Activated CD4-positive, alpha-beta T cell treated with anti-CD3 and anti-CD28 coated beads, Interleukin-2, amount 10 ng/mL, durations not matched to agents 7 days and 5 days (primary cell): ENCODE measurements around the gene NAGS. TPM values are rescaled to one million over a fixed set of nuclear protein-coding genes. Genes with fewer than 3 reads are reported as not detected.

Experiments
- CTCF ChIA-PET: fragments of 350-600 bp; sonication (Branson Sonifier 250); formaldehyde crosslinking; loops from one replicate; lab custom pipeline; 2021; ENCODE audit warnings: antibody characterized with exemption; lab: Charles Lee
- POLR2A ChIA-PET: fragments of 350-600 bp; sonication (Branson Sonifier 250); formaldehyde crosslinking; loops from one replicate; lab custom pipeline; 2021; ENCODE audit warnings: antibody characterized with exemption; lab: Charles Lee
- DNase-seq: peaks from one replicate; pipeline ENCODE4 v3.0.0-alpha.2; 2020
- H3K27ac Mint-ChIP-seq: one replicate; pipeline ENCODE4 v1.8.0; 2021; ENCODE audit warnings: mild to moderate bottlenecking, moderate library complexity, mixed read lengths
- H3K27me3 Mint-ChIP-seq: one replicate; pipeline ENCODE4 v1.8.0; 2021; ENCODE audit warnings: mixed read lengths
- H3K36me3 Mint-ChIP-seq: one replicate; pipeline ENCODE4 v1.8.0; 2021; ENCODE audit warnings: low read depth, mixed read lengths
- H3K4me1 Mint-ChIP-seq: one replicate; pipeline ENCODE4 v1.8.0; 2021; ENCODE audit warnings: mixed read lengths
- H3K4me3 Mint-ChIP-seq: one replicate; pipeline ENCODE4 v1.8.0; 2021; ENCODE audit warnings: mild to moderate bottlenecking, moderate library complexity, mixed read lengths
- H3K9me3 Mint-ChIP-seq: one replicate; pipeline ENCODE4 v1.8.0; 2021; ENCODE audit warnings: mixed read lengths
- total RNA-seq, 2 experiments: library from RNA; stranded (reverse); gene quantifications; one replicate each; pipeline ENCODE4 v1.2.3, GENCODE V29; 2021

NAGS gene
- total RNA-seq, 2 experiments from 2014 or later = 0.75 to 0.79 TPM

DNA sequence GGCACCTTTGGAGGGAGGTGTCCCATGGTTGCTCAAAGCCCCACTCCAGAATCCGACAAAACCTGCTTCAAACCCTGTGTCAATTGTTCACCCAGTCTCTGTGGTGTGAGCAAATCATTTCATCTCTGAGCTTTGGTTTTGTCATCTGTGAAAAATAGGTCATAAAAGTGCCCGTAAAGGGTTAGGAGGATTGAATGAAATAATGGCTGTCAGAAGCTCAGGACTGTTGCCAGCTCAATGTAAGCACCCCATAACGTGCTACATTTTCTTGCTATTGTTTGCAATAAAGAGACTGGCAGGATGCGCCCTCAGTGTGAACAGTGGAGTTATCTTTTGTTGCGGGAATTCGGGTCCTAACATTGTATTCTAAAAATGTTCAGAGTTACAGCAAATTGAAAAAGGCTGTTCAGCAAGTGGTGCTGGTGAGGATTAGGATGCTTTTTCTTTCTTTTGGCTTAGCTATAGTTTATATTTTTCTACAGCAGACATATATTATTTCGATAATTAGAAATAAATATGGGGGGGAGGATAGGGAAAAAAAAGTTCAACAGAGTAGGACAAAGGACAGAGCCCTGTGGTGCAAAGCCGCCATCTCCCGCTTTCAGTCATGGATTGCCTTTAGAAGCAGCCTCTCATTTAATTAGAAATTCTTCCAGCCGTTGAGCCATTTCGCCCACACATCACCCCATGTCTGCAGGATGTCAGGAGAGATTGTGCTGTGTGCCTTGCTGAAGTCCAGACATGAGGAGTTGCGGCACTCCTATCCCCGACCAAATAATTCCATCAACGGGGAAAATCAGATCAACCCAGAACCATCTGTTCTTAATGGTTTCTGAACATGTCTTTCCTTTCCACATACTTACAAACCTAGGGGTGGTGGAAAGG is 29.8 kb upstream of the NAGS start:
- no peak for DNase-seq

DNA sequence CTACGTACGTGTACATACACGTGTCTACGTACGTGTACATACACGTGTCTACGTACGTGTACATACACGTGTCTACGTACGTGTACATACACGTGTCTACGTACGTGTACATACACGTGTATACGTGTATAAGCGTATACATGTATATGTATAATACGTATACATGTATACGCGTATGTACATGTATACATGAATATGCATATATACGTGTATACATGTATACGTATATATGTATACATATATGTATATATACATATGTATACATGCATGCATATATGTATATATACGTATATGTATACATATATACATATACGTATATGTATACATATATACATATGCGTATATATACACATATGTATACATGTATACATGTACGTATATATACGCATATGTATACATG is 28.5 kb upstream of the NAGS start:
- Mint-ChIP-seq H3K36me3 (no peaks in the 10 kb centered on the region), H3K4me1 (peaks cover 5% of the 10 kb centered on the region), H3K4me3 (no peak overlapping the region), H3K9me3 (no peaks in the 10 kb centered on the region), H3K27me3 (peaks cover 29% of the 10 kb centered on the region), H3K27ac (no peak overlapping the region)
- DNase-seq = no peak
- CTCF ChIA-PET = no interaction called here
- POLR2A ChIA-PET = no interaction called here

More for the DNA sequence above, 29.8 kb upstream of the NAGS start:
- no peaks in the 10 kb centered on the region for H3K36me3 Mint-ChIP-seq
- H3K4me3 Mint-ChIP-seq = no peak overlapping the region
- H3K9me3 Mint-ChIP-seq = no peaks in the 10 kb centered on the region
- ChIA-PET POLR2A (no interaction called here), CTCF (interaction anchor here (0.7 kb wide), 1 partner anchor 65 kb away, joined by 5 read pairs; no protein-coding TSS in a partner anchor)
- H3K4me1 Mint-ChIP-seq = peaks cover 5% of the 10 kb centered on the region
- H3K27me3 Mint-ChIP-seq = peaks cover 31% of the 10 kb centered on the region
- H3K27ac Mint-ChIP-seq = no peak overlapping the region

DNA sequence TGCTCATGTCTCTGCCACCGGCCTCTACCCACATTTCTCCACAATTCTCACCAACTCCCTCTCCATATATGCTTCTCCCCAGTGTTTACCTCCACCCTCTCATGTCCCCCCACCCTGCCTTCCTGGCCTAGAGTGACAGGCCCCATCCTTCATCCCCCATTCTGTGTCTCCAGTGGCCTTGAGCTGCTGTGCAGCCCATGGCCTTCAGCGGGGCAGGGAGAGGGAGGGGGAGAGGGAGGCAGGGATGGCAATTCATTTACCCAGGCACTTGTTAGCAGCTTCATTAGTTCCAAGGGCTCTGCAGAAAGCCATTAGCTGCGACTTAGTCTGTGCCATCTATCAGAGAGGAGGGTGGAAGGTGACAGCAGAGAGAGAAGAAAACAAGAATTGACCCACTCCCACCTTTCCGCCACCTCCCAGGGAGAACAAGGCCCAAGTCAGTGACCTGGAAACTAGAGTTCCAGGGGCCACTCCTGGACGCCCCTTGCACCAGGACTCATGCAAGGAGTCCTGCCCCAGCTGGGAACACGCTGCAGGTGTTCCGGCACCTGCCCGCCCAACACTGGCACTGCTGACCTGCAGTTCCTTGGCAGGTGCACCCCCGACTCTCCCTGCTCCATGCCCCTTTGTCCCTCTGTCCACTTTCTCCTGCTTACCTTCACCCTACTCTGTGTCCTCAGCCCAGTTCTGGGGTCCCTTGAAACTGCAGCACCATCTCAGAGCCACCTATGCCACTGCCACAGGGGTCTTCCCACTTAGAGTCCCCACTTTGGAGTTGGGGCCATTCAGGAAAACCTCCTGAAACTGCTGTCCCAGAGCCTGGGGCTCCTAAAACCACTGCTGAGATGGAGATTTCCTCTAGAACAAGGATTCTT is 27.2 kb upstream of the NAGS start:
- ChIA-PET POLR2A (no interaction called here), CTCF (no interaction called here)
- no peak for DNase-seq
- Mint-ChIP-seq H3K4me1 (no peaks in the 10 kb centered on the region), H3K4me3 (no peak overlapping the region), H3K27me3 (peaks cover 35% of the 10 kb centered on the region), H3K9me3 (no peaks in the 10 kb centered on the region), H3K27ac (no peak overlapping the region), H3K36me3 (no peaks in the 10 kb centered on the region)

GRCh38 chr17:43978078-43978477 is 26.3 kb upstream of the NAGS start:
- Mint-ChIP-seq H3K4me3 (no peak overlapping the region), H3K4me1 (no peaks in the 10 kb centered on the region), H3K27ac (no peak overlapping the region), H3K9me3 (no peaks in the 10 kb centered on the region), H3K27me3 (peaks cover 42% of the 10 kb centered on the region), H3K36me3 (no peaks in the 10 kb centered on the region)
- POLR2A ChIA-PET = no interaction called here
- no peak for DNase-seq
- CTCF ChIA-PET = no interaction called here

DNA sequence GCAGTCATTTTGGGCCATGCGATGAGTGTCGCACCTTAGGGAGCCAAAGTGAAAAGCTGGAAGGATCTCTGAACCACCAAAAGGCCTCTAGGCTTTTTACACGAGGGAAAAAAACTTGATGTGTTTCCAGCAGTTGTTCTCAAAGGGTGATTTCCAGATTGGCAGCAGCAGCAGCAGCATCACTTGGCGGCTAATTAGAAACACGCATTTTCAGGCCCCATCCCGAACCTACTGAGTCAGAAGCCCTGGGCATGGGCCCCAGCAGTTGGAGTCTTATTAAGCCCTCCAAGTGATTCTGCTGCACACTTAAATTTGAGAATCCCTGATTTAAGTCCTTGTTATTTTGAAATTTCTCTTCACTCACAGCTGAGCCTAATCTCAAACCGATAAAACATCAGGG is 25.4 kb upstream of the NAGS start:
- POLR2A ChIA-PET = no interaction called here
- H3K9me3 Mint-ChIP-seq = no peaks in the 10 kb centered on the region
- no peaks in the 10 kb centered on the region for H3K4me1 Mint-ChIP-seq
- H3K27ac Mint-ChIP-seq = no peak overlapping the region
- DNase-seq = no peak
- peaks cover 42% of the 10 kb centered on the region for H3K27me3 Mint-ChIP-seq
- CTCF ChIA-PET = interaction anchor here (0.7 kb wide), 1 partner anchor 33 kb away, joined by 4 read pairs; no protein-coding TSS in a partner anchor
- H3K36me3 Mint-ChIP-seq = no peaks in the 10 kb centered on the region
- no peak overlapping the region for H3K4me3 Mint-ChIP-seq

- ChIA-PET POLR2A (no interaction called here), CTCF (interaction anchor here (0.6 to 0.7 kb wide), 3 partner anchors 28 to 151 kb away, joined by 4 read pairs; no protein-coding TSS in a partner anchor)
- Mint-ChIP-seq H3K4me3 (no peak overlapping the region), H3K27me3 (peaks cover 47% of the 10 kb centered on the region), H3K9me3 (no peaks in the 10 kb centered on the region), H3K27ac (no peak overlapping the region), H3K4me1 (peaks cover 2% of the 10 kb centered on the region), H3K36me3 (no peaks in the 10 kb centered on the region)
- no peak for DNase-seq
These were observed 24.8 kb upstream of the NAGS start for GRCh38 chr17:43979671-43980070.

- no peaks in the 10 kb centered on the region for H3K9me3 Mint-ChIP-seq
- ChIA-PET CTCF (interaction anchor here (0.6 to 1.6 kb wide), 3 partner anchors 10 to 105 kb away, joined by 3 to 5 read pairs (median 5); no protein-coding TSS in a partner anchor), POLR2A (no interaction called here)
- H3K4me1 Mint-ChIP-seq = peaks cover 12% of the 10 kb centered on the region
- H3K36me3 Mint-ChIP-seq = no peaks in the 10 kb centered on the region
- peaks cover 54% of the 10 kb centered on the region for H3K27me3 Mint-ChIP-seq
- DNase-seq = no peak
- H3K4me3 Mint-ChIP-seq = no peak overlapping the region
- no peak overlapping the region for H3K27ac Mint-ChIP-seq
These were observed 22.3 kb upstream of the NAGS start for GRCh38 chr17:43982171-43982570.

- Mint-ChIP-seq H3K4me1 (peaks cover 14% of the 10 kb centered on the region), H3K36me3 (no peaks in the 10 kb centered on the region), H3K9me3 (no peaks in the 10 kb centered on the region), H3K4me3 (no peak overlapping the region), H3K27me3 (peaks cover 59% of the 10 kb centered on the region), H3K27ac (no peak overlapping the region)
- CTCF ChIA-PET = interaction anchor here (1.6 kb wide), 1 partner anchor 106 kb away, joined by 5 read pairs; no protein-coding TSS in a partner anchor
- POLR2A ChIA-PET = no interaction called here
- no peak for DNase-seq
These were observed 21.3 kb upstream of the NAGS start for GRCh38 chr17:43983196-43983514.

GRCh38 chr17:43983515-43984411 is 20.7 kb upstream of the NAGS start:
- Mint-ChIP-seq H3K4me3 (no peak overlapping the region), H3K9me3 (no peaks in the 10 kb centered on the region), H3K36me3 (no peaks in the 10 kb centered on the region), H3K4me1 (peaks cover 14% of the 10 kb centered on the region), H3K27me3 (peaks cover 55% of the 10 kb centered on the region), H3K27ac (no peak overlapping the region)
- CTCF ChIA-PET = interaction anchor here (0.9 to 1.6 kb wide), 2 partner anchors 12 to 106 kb away, joined by 3 to 5 read pairs; no protein-coding TSS in a partner anchor
- POLR2A ChIA-PET = no interaction called here
- DNase-seq = no peak

DNA sequence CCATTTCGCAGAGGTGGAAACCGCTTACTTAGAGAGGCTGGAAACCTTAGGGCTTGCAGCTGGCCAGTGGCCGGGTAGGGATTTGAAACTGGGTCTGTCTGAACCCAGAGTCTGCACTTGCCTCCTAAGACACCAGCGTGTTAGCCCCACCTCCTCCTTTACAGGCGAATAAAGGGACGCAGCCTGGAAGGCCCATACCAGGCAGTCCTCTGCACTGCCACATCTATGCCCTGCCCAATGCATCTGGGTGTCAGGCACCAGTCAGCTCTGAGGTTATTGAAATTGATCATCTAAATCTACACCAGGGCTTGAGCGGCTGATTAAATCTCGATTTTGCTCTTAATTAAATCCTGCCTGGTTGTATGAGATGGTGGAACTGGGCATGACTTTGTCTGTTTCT is 19.9 kb upstream of the NAGS start:
- no peak for DNase-seq
- Mint-ChIP-seq H3K9me3 (no peaks in the 10 kb centered on the region), H3K4me1 (peaks cover 14% of the 10 kb centered on the region), H3K36me3 (no peaks in the 10 kb centered on the region), H3K4me3 (no peak overlapping the region), H3K27ac (no peak overlapping the region), H3K27me3 (peaks cover 55% of the 10 kb centered on the region)
- CTCF ChIA-PET = no interaction called here
- POLR2A ChIA-PET = no interaction called here

- Mint-ChIP-seq H3K4me3 (no peak overlapping the region), H3K36me3 (no peaks in the 10 kb centered on the region), H3K27me3 (peaks cover 46% of the 10 kb centered on the region), H3K27ac (no peak overlapping the region), H3K9me3 (no peaks in the 10 kb centered on the region), H3K4me1 (peaks cover 14% of the 10 kb centered on the region)
- ChIA-PET CTCF (no interaction called here), POLR2A (no interaction called here)
- DNase-seq = no peak
These were observed 18.0 kb upstream of the NAGS start for GRCh38 chr17:43986225-43986981.
